Measurements from ENCODE around the gene ARID2.

The ARID2 gene, protein sequence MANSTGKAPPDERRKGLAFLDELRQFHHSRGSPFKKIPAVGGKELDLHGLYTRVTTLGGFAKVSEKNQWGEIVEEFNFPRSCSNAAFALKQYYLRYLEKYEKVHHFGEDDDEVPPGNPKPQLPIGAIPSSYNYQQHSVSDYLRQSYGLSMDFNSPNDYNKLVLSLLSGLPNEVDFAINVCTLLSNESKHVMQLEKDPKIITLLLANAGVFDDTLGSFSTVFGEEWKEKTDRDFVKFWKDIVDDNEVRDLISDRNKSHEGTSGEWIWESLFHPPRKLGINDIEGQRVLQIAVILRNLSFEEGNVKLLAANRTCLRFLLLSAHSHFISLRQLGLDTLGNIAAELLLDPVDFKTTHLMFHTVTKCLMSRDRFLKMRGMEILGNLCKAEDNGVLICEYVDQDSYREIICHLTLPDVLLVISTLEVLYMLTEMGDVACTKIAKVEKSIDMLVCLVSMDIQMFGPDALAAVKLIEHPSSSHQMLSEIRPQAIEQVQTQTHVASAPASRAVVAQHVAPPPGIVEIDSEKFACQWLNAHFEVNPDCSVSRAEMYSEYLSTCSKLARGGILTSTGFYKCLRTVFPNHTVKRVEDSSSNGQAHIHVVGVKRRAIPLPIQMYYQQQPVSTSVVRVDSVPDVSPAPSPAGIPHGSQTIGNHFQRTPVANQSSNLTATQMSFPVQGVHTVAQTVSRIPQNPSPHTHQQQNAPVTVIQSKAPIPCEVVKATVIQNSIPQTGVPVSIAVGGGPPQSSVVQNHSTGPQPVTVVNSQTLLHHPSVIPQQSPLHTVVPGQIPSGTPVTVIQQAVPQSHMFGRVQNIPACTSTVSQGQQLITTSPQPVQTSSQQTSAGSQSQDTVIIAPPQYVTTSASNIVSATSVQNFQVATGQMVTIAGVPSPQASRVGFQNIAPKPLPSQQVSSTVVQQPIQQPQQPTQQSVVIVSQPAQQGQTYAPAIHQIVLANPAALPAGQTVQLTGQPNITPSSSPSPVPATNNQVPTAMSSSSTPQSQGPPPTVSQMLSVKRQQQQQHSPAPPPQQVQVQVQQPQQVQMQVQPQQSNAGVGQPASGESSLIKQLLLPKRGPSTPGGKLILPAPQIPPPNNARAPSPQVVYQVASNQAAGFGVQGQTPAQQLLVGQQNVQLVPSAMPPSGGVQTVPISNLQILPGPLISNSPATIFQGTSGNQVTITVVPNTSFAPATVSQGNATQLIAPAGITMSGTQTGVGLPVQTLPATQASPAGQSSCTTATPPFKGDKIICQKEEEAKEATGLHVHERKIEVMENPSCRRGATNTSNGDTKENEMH (N-terminal part only)

DNA sequence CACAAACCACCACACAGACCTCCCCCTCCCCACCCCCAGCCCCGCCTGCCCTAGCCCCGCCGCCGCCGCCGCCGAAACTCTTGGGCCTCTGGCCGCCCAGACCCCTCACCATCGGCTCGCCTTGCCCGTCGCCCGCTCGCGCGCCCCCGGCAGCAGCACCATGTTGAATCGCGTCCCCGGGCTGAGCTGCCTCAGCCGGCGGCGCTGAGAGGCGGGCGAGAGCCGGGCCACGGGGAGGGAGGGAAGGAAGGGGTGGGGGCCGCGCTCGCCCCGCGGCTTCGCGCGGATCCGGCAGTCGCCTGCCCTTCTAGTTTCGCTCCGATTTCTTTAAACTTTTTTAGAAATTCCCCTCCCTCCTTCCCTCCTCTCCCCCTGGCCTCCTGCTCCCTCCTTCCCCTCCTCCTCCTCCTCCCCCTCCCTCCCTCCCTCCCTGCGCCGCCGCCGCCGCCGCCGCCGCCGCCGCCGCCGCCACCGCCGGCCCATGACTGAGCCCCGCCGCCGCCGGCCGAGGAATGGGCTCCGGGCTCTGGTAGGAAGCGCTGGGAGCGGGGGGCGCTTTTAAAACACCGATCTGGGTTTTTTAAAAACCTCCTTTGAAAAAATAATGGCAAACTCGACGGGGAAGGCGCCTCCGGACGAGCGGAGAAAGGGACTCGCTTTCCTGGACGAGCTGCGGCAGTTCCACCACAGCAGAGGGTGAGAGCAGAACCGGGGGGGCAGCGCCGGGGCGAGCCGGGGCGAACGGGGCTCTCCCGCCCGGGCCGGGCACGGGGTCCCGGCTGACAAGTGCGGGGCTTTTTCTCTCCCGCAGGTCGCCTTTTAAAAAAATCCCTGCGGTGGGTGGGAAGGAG, at the start of gene ARID2:
ARID2 (plus strand) TSS at position 474 of the 851 bp plus-strand sequence; CDS start at position 605, 131 bp downstream.
- no peak for DNase-seq (ENCODE audit: insufficient read length, low spot score)
- FAIRE-seq, result no peak
- TF ChIP-seq, protein P1, sequence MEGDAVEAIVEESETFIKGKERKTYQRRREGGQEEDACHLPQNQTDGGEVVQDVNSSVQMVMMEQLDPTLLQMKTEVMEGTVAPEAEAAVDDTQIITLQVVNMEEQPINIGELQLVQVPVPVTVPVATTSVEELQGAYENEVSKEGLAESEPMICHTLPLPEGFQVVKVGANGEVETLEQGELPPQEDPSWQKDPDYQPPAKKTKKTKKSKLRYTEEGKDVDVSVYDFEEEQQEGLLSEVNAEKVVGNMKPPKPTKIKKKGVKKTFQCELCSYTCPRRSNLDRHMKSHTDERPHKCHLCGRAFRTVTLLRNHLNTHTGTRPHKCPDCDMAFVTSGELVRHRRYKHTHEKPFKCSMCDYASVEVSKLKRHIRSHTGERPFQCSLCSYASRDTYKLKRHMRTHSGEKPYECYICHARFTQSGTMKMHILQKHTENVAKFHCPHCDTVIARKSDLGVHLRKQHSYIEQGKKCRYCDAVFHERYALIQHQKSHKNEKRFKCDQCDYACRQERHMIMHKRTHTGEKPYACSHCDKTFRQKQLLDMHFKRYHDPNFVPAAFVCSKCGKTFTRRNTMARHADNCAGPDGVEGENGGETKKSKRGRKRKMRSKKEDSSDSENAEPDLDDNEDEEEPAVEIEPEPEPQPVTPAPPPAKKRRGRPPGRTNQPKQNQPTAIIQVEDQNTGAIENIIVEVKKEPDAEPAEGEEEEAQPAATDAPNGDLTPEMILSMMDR (IDR thresholded peaks at IDR 0.05; ENCODE audit: insufficient read depth, missing control alignments), result no peak

DNA sequence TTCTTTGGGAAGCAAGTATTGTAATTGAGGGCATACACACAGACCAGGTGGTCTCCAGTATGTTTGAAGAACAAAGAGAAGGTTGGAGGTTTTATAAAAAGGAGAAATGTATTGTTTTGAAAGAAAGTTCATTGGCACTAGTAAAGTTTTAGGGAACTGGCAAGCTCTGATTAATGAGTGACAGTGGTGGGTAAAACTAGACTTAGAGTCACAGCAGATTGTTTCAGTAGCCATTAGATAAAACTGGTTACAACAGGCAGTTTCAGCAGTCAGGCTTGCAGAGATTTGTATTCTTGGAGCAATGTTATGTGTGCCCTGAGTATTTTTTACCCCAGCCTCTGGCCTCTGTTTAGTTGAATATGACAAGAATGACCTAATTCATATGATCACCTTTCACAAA, 49.1 kb upstream of the ARID2 start:
- DNase-seq (ENCODE audit: insufficient read length, low spot score), result no peak
- no peak for FAIRE-seq
- TF ChIP-seq, protein P1 (IDR thresholded peaks at IDR 0.05; ENCODE audit: insufficient read depth, missing control alignments), result no peak

DNA sequence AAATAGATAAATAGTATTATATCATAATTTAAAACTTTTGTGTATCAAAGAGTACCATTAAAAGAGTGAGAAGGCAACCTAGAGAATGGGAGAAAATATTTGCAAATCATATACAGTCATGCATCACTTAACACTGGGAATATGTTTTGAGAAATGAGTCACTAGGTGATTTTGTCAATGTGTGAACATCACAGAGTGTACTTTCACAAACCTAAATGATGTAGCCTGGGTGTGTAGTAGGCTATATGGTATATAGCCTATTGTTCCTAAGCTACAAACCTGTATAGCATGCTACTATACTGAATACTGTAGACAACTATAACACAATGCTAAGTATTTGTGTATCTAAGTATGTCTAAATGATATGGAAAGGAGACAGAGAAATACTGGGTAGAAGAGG, 48.0 kb upstream of the ARID2 start:
- no peak for FAIRE-seq
- TF ChIP-seq, protein P1 (IDR thresholded peaks at IDR 0.05; ENCODE audit: insufficient read depth, missing control alignments), result no peak
- no peak for DNase-seq (ENCODE audit: insufficient read length, low spot score)

DNA sequence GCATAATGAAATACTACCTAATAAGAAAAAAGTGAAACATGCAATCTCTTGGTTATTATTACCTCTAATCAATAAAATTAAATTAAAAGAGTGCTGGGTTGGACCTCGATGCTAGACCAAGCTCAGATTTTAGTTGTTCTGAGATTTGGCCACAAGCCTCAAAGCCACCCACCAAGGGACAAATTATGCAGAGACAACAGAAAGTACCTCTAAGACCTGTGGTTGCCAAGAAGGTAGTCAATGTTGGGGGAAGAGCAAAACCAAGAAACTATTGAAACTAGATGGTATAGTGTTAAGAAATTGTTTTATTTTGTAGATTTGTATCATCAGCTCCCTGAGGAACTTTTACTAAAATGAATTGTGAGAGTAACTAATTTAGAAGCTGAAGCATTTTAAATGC, 43.8 kb upstream of the ARID2 start:
- TF ChIP-seq, protein P1 (IDR thresholded peaks at IDR 0.05; ENCODE audit: insufficient read depth, missing control alignments), result no peak
- FAIRE-seq (no peak), DNase-seq (ENCODE audit: insufficient read length, low spot score) (no peak)

DNA sequence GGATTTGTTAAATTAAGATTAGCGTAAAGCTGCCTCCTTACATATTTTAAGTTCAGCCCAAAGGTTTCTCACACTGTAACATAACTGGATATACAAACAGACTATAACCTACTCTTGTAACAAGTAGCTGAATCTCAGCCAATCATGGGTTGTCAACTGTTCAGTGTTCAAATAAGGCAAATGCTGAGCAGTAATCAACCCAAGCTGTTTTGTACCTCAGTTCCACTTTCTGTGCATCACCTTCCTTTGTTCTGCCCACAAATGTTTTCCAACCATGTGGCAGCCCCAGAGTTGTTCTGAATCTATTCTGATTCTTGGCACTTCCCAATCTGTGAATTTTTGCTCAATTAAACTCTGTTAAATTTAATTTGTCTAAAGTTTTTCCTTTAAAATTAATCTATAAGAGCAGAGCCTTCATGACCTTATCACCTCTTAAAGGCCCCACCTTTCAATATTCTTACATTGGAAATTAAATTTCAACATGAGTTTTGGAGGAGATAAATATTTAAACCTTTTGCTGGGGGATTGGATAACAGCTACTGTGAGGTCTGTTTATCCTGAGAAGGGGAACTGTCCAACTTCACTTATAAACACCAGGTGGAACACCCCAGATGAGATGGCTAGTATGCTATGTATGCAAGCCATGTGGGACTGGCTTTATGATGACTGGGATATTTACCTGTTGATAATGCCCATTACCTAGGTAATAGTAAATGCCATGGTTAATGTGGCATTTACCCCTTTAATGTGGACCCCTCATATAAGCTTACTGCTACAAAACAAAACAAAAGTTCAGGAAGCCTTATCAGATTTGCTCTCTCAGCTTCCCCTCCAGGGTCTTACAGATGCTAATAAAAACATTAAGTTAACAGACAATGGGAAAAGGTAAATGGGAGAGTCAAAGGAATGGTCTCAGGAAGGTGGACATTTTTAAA, 42.2 kb upstream of the ARID2 start:
- FAIRE-seq (no peak), DNase-seq (ENCODE audit: insufficient read length, low spot score) (no peak)
- TF ChIP-seq, protein P1 (IDR thresholded peaks at IDR 0.05; ENCODE audit: insufficient read depth, missing control alignments), result no peak
